Astrocyte (in vitro differentiated cells and primary cell): ENCODE data around the gene ATP5MC3.

Source experiments
- EZH2 ChIP-seq: IDR thresholded peaks from 2 replicates; pipeline ENCODE4 v1.6.1; 2012; ENCODE audit warnings: mild to moderate bottlenecking, low read length, inconsistent platforms; ENCODE audit not compliant: insufficient read depth
- TF ChIP-seq, protein P1 (sequence below): IDR thresholded peaks from 2 replicates; pipeline ENCODE4 v1.5.1; 2011; ENCODE audit warnings: low read depth, mild to moderate bottlenecking, inconsistent platforms, low read length, moderate library complexity; ENCODE audit not compliant: insufficient read depth

DNA sequence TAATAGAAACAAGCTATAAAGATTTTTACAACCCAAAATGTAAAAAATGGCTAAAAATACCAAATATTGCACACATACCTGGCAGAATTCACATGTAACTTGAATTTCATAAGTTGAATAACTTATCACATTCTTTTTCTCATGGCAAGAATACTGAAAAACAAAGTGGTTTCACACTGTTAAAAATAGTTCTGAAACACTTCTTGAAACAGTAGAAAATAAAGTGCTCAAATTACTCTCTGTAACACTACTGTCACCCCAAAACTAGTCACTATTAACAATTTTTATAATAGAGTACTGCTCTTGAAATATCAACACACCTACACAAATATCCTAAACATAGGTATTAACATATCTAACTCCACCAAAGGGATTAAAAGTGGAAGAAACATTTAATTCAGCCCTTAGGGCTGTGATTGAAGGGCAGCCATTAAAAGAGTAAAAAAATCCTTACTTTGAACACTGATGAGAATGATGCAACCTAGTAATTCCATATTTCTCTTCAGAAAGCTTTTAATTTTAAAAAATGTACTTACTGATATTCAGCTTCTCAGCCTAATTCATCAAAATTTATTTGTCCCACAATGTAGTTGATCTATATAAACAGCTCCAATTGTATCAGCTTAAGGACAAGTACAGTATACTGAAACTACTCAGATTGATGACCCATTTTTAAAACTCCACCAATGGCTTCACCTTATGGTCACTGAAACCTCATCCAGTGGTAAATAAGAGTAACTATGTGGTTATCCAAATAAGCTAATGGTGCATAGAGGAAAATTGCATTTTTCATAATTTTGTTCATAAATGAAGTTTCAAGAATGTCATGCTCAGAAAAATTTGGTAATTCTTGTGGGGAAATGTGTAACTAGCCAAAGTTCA is 44.9 kb downstream of the ATP5MC3 start:
- TF ChIP-seq, protein P1, sequence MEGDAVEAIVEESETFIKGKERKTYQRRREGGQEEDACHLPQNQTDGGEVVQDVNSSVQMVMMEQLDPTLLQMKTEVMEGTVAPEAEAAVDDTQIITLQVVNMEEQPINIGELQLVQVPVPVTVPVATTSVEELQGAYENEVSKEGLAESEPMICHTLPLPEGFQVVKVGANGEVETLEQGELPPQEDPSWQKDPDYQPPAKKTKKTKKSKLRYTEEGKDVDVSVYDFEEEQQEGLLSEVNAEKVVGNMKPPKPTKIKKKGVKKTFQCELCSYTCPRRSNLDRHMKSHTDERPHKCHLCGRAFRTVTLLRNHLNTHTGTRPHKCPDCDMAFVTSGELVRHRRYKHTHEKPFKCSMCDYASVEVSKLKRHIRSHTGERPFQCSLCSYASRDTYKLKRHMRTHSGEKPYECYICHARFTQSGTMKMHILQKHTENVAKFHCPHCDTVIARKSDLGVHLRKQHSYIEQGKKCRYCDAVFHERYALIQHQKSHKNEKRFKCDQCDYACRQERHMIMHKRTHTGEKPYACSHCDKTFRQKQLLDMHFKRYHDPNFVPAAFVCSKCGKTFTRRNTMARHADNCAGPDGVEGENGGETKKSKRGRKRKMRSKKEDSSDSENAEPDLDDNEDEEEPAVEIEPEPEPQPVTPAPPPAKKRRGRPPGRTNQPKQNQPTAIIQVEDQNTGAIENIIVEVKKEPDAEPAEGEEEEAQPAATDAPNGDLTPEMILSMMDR: no peak
- TF ChIP-seq EZH2: no peak
